VCaP (cell line): ENCODE data around the gene C16orf96.

Experiments
- H3K27ac ChIP-seq: fragments of 450-650 bp; 2 replicates; pipeline ENCODE4 v1.5.1; 2017
- TF ChIP-seq, protein P1 (sequence below): fragments of 450-650 bp; conservative IDR thresholded peaks from 2 replicates; pipeline ENCODE4 v1.5.1; 2017; ENCODE audit warnings: mild to moderate bottlenecking, moderate library complexity

Gene C16orf96

DNA sequence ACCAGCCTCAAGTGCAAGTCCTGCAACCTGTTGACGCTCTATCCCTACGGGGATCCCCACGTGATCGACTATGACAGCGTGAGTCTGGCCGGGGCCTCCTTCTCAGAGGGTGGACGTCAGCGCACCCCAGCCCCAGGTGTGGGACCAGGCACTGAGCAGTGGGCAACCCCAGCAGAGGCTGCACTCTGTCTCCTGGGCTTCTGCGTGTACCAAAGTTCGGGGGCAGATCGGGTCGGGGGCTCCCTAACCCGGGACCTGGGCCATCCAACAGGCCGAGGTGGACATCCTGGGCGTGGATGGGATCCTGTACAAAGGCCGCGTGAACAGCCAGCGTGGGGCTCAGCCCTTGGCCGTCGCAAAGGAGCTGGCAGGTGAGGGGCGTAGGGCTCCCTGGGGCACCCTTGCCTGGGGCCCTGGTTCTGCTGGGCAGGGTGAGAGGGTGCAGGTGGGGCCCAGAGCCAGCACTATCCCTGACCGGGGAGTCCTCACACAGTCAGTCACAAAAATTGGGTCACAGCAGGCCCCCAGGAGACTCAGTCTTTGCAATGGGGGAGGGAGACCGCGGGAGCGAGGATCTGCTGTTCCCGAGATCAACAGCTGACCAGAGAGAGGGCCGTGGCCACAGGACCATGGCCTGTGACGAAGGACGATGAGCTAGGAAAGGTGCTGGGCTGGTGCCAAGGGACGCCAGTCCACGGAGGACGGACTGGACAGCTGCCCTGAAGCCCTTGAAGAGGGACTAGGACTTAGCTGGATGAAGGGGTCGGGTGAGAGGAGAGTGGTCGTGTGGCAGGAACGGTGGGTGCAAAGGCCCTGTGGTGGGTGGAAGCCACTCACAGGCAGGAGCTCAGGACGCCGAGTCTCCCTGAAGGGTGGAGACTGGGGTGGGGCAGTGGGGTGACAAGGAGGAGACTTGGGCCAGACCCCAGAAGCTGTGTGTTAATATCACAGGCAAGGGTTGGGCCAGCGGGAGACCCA, 38.6 kb downstream of the C16orf96 start:
- H3K27ac ChIP-seq = no peak overlapping the region

DNA sequence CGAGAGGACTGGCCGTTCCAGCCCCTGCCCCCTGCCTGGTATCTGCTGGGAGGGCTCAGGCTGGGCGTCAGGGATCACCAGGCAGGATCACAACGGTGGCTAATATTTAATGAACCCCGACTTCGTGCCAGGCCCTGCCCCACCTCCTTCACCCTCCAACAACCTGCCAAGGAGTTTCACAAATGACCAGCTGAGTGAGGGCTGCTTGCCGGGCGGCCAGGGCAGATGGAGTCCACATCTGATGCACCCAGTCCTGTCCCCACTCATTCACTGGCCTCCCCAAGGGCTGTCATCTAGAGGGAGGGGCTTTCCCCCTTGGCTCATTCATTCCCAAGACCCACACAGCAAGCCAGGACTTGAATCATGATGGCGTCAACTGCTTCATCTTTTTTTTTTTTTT, 41.0 kb downstream of the C16orf96 start:
- TF ChIP-seq, protein P1, sequence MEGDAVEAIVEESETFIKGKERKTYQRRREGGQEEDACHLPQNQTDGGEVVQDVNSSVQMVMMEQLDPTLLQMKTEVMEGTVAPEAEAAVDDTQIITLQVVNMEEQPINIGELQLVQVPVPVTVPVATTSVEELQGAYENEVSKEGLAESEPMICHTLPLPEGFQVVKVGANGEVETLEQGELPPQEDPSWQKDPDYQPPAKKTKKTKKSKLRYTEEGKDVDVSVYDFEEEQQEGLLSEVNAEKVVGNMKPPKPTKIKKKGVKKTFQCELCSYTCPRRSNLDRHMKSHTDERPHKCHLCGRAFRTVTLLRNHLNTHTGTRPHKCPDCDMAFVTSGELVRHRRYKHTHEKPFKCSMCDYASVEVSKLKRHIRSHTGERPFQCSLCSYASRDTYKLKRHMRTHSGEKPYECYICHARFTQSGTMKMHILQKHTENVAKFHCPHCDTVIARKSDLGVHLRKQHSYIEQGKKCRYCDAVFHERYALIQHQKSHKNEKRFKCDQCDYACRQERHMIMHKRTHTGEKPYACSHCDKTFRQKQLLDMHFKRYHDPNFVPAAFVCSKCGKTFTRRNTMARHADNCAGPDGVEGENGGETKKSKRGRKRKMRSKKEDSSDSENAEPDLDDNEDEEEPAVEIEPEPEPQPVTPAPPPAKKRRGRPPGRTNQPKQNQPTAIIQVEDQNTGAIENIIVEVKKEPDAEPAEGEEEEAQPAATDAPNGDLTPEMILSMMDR = no peak
- H3K27ac ChIP-seq = no peak overlapping the region

More for the DNA sequence above, 38.6 kb downstream of the C16orf96 start:
- TF ChIP-seq, protein P1 = no peak

DNA sequence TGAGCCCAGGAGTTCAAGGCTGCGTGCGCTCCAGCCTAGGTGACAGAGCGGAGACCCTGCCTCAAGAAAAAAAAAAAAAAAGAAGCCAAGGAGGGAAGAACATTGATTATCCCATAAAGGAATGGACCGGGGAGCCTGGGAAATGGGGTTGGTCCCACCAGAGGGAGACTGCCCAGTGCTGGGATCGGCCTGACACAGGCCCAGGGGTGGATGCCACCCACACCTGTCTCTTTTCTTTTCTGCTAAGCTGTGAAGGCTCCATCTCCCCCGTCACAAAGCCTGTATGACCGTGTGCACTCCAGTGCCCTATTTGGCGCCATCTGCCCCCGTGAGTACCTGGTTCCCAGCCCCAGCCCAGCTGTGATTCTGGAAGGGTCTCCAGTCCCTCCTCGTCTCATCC, 42.9 kb downstream of the C16orf96 start:
- no peak overlapping the region for H3K27ac ChIP-seq
- TF ChIP-seq, protein P1 = no peak

DNA sequence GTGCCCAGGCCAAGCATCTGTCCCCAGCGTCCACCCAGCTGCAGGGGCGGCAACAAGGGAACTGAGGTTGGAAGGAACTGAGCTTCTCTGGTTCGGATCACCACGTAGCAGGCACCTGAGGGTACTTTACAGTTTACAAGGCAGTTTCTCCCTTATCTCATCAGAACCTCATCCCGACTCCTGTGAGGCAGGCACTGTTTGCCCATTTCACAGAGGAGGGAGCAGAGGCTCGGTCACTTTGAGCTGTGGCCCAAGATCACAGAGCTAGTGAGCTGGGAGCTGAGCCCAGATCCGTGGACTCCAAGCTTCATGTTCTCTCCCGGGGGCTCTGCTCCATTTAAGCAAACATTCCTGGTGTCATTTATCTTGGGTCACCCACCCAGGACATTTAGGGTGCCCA, 43.4 kb downstream of the C16orf96 start:
- no peak overlapping the region for H3K27ac ChIP-seq
- TF ChIP-seq, protein P1 = no peak

DNA sequence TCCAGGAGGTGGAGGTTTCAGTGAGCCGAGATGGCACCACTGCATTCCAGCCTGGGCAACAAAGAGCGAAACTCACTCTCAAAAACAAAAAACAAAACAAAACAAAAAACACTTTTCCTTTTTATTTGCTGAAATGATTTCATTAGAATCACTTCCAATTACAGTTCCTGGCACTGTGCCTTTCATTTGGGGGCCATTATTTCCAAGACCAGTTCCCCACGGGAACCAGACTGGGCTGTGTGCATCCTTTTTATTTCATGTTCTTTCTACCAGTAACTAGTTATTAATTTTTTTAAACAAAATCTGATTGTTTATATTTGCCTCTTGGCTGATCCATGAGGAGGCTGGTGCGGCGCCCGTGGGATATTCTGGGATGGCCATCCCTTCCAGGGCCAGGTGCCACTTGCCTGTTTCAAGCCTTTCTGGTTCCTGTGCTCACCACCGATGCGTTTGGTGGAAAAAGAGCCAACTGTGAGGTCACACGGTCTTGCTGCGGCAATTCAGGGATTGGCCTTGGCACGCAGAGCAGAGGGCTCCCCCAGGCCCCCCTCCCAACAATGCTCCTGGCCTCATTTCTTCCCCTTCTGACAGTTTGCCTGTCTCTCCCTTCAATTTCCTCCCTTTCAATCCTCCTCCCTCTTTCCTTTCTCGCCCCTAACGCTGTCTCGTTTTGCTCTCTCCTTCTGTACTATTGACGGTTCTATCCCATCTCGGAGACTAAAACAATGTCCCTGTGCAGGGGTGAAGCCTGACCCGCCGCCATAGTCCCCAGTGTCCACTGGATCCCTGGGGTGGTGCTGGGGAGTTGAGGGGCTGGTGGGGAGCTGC, 45.1 kb downstream of the C16orf96 start:
- H3K27ac ChIP-seq = no peak overlapping the region
- TF ChIP-seq, protein P1 = no peak

DNA sequence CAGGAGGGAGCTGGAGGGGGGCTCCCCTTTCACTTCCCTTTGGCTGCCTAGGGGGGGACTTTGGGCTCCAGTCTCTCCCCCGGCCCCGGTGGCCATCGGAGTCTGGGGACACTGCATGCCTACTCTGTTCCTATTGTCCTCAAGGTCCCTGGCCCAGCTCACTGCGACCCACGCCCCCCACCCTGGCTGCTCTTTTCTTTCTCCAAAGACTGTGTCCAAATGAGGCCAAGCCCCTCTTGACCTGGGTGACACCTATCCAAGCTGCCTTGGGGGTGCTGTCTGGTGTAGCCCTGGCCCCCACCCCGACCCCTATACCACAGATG, 45.7 kb downstream of the C16orf96 start:
- H3K27ac ChIP-seq = no peak overlapping the region
- TF ChIP-seq, protein P1 = no peak

DNA sequence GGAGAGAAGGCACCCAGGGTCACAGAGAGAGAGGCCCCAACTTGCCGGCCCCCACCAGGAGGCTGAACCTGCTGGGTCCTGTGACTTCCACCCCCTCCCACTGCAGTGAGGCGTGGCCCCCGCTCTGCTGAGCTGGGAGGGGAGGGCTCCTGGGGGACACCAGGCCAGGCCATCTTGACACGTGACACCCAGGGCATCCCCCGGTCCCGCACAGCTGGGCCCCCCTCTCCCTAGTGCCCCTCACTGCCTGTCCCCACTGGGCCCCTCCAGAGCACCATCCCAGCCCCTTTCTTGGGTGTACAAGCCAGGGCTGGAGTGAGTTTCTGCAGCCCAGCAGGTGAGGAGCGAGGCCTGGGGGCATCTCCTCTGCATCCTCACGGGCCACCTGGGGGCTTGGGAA, 46.2 kb downstream of the C16orf96 start:
- TF ChIP-seq, protein P1 = no peak
- H3K27ac ChIP-seq = no peak overlapping the region
